ENCODE data around the gene WNT5A.

Gene WNT5A

GRCh38 chr3:55471522-55472280 lies 15.4 kb downstream of the WNT5A start:
- Histone ChIP-seq H3K4me3 (ENCODE audit: severe bottlenecking) (no peak overlapping the region), H3K27me3 (ENCODE audit: insufficient read depth, poor library complexity, severe bottlenecking) (no peaks in the 10 kb centered on the region), H3K9me3 (ENCODE audit: severe bottlenecking) (no peaks in the 10 kb centered on the region), H3K27ac (ENCODE audit: poor library complexity, severe bottlenecking) (no peak overlapping the region), H3K36me3 (ENCODE audit: low read depth) (peaks cover 22% of the 10 kb centered on the region), H3K4me1 (ENCODE audit: insufficient read depth, poor library complexity, severe bottlenecking) (peaks cover 17% of the 10 kb centered on the region)
- TF ChIP-seq CTCF (IDR thresholded peaks at IDR 0.05; ENCODE audit: poor library complexity, severe bottlenecking), result no peak
- ATAC-seq (ENCODE audit: low read depth) (no peak), DNase-seq (ENCODE audit: low spot score) (no peak)

GRCh38 chr3:55471084-55471483 lies 16.0 kb downstream of the WNT5A start:
- ATAC-seq (ENCODE audit: low read depth), result no peak

GRCh38 chr3:55469957-55470526 lies 17.1 kb downstream of the WNT5A start:
- no peaks in the 10 kb centered on the region for H3K27me3 ChIP-seq (ENCODE audit: insufficient read depth, poor library complexity, severe bottlenecking)
- no peaks in the 10 kb centered on the region for H3K9me3 ChIP-seq (ENCODE audit: severe bottlenecking)
- H3K27ac ChIP-seq (ENCODE audit: poor library complexity, severe bottlenecking), result no peak overlapping the region
- peaks cover 28% of the 10 kb centered on the region for H3K36me3 ChIP-seq (ENCODE audit: low read depth)
- ATAC-seq (ENCODE audit: low read depth) (no peak), DNase-seq (ENCODE audit: low spot score) (no peak)
- H3K4me3 ChIP-seq (ENCODE audit: severe bottlenecking), result no peak overlapping the region
- TF ChIP-seq CTCF (IDR thresholded peaks at IDR 0.05; ENCODE audit: poor library complexity, severe bottlenecking), result no peak
- H3K4me1 ChIP-seq (ENCODE audit: insufficient read depth, poor library complexity, severe bottlenecking), result peaks cover 18% of the 10 kb centered on the region

More at GRCh38 chr3:55471084-55471483, 16.0 kb downstream of the WNT5A start:
- no peak overlapping the region for H3K27ac ChIP-seq (ENCODE audit: poor library complexity, severe bottlenecking)
- no peak for TF ChIP-seq CTCF (IDR thresholded peaks at IDR 0.05; ENCODE audit: poor library complexity, severe bottlenecking)
- no peaks in the 10 kb centered on the region for H3K27me3 ChIP-seq (ENCODE audit: insufficient read depth, poor library complexity, severe bottlenecking)
- no peak overlapping the region for H3K4me3 ChIP-seq (ENCODE audit: severe bottlenecking)
- no peaks in the 10 kb centered on the region for H3K9me3 ChIP-seq (ENCODE audit: severe bottlenecking)
- peaks cover 23% of the 10 kb centered on the region for H3K36me3 ChIP-seq (ENCODE audit: low read depth)
- DNase-seq (ENCODE audit: low spot score), result no peak
- H3K4me1 ChIP-seq (ENCODE audit: insufficient read depth, poor library complexity, severe bottlenecking), result peaks cover 18% of the 10 kb centered on the region

GRCh38 chr3:55468251-55468650 lies 18.9 kb downstream of the WNT5A start:
- Histone ChIP-seq H3K4me1 (ENCODE audit: insufficient read depth, poor library complexity, severe bottlenecking) (peaks cover 18% of the 10 kb centered on the region), H3K27ac (ENCODE audit: poor library complexity, severe bottlenecking) (peak overlapping the region; percentile 36), H3K9me3 (ENCODE audit: severe bottlenecking) (no peaks in the 10 kb centered on the region), H3K27me3 (ENCODE audit: insufficient read depth, poor library complexity, severe bottlenecking) (no peaks in the 10 kb centered on the region), H3K4me3 (ENCODE audit: severe bottlenecking) (no peak overlapping the region), H3K36me3 (ENCODE audit: low read depth) (peaks cover 27% of the 10 kb centered on the region)
- DNase-seq (ENCODE audit: low spot score) (no peak), ATAC-seq (ENCODE audit: low read depth) (peak; percentile 63; the same call in 2 of the 3 replicates)
- TF ChIP-seq CTCF (IDR thresholded peaks at IDR 0.05; ENCODE audit: poor library complexity, severe bottlenecking), result no peak

- peaks cover 18% of the 10 kb centered on the region for H3K4me1 ChIP-seq (ENCODE audit: insufficient read depth, poor library complexity, severe bottlenecking)
- no peaks in the 10 kb centered on the region for H3K9me3 ChIP-seq (ENCODE audit: severe bottlenecking)
- peaks cover 21% of the 10 kb centered on the region for H3K36me3 ChIP-seq (ENCODE audit: low read depth)
- ATAC-seq (ENCODE audit: low read depth) (peak; percentile 66; the same call in 1 of the 3 replicates), DNase-seq (ENCODE audit: low spot score) (no peak)
- no peak for TF ChIP-seq CTCF (IDR thresholded peaks at IDR 0.05; ENCODE audit: poor library complexity, severe bottlenecking)
- H3K4me3 ChIP-seq (ENCODE audit: severe bottlenecking), result no peak overlapping the region
- H3K27me3 ChIP-seq (ENCODE audit: insufficient read depth, poor library complexity, severe bottlenecking), result no peaks in the 10 kb centered on the region
- peak overlapping the region; percentile 36 for H3K27ac ChIP-seq (ENCODE audit: poor library complexity, severe bottlenecking)
Measured at GRCh38 chr3:55467099-55467498, 20.0 kb downstream of the WNT5A start.
